ENCODE measurements around the gene ST6GALNAC6.
"Not testable (repeated sequence)": the region's sequence is repeated elsewhere in the genome, so short reads cannot be mapped to it uniquely, and the experiment has no call there.

The ST6GALNAC6 gene

DNA sequence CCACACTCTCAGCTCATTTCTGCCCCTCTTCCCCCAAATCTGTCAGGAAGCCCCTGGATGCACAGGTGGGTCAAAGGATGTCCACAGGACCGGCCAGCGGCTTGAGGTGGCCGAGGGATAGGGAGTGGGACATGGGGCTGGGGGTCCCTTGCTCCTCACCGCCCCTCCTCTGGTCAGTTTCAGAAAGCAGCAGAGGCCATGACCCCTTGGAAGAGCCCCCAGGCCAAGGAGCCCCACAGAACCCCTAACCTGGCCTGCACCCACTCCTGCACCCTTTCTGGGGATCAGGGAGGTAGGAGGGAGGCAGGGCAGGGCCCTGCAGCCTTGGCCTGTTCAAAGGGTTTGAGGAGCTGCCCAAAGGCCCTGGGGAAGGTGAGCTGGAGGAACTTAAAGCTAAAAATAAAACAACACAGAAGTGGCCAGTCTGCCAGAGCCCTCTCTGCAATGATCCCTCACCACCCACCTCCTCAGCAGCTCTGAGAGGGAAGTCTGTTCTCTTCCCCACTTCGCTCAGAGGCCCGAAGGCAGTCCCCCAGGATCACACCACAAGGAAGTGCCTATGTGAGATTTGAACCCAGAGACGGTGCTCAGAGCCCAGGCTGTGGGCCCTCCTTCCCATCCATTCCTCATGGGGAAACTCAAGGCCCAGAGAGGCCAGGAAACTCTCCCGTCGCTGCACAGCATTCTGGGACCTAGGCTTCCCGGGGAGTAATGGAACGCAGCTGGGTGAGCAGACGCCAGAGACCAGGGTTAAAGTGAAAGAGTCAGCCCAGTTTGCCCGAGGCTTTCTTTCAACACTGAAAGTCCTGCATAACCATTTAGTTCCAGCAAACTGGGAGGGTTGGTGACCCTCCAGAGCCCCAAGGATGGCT is 45.9 kb downstream of the ST6GALNAC6 start:
- no peak for DNase-seq

DNA sequence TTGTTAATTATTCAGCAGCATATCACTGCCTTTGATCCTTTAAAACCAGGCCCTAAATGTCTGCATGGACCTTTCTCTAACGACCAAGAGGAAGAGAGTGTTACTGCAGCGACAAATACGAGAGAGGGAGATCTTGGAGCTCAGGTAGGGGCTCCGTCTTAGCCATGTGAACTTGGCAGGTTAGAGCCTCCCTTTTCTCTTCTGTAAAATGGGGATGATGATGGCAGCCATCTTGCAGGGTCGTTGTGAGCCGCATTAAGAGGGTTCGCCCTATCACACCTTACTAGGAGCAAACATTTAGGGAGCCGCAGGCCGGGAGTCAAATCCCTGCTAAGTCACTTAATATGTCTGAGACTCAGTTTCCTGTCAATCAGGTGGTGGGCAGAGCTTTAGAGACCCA is 46.6 kb downstream of the ST6GALNAC6 start:
- DNase-seq, result no peak

DNA sequence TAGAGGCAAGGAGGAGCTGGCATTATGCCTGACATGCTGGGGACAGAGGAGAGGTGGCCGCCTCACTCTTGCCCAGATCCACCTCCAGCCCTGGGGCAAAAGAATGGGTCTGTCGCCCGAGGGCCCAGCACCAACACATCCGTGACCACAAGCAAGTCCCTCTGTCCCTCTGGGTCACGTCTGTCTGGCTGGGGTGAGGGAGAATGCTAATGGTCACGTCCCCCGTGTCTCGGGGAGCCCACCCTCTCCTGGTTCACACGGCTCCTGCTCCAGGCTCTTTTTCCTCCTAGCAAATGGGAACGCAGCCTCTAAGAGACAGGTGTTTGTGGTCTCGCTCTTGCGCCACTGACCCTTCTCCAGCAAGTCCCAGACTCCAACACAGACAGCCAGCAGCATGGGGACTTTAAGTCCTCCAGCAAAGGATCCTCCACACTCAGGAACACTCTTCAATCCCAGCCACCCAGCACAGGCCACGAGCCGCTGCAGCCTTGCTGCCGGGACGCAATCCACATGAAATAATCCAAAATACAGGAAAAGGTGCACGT is 49.0 kb downstream of the ST6GALNAC6 start:
- no peak for DNase-seq

DNA sequence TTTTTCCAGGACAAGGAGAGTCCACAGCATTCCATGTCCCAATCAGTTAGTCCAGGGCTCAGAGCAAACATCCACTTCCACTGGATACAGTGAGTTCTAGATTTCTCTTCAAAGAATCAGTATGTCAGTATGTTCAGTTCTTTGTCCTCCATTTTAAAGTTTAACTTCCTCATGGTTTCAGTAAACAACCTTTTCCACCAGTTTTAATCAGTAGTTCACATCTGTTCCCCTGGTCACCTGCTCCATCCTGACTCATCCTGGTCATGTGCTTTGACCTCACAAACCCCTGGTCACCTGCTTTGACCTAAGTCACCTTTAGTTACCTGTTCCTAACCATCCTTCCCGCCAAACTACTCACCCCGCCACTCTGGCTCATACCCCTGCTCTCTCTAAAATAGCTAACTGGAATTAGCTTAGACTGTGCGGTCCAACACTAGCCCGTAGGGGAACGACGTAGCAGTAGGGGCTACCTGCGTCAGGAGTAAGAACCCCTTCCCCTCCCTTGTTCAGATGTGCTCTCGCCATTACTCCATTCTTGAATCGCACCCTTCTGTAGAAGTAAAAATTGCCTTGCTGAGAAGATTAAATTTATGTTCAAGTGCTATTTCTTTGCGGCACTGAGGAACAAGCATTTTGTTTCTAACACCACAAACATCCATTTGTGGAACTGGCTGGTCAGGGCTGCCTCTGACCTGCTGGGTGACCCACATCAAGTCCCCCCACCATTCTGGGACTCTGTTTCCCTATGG is 50.5 kb downstream of the ST6GALNAC6 start:
- no peak for DNase-seq

DNA sequence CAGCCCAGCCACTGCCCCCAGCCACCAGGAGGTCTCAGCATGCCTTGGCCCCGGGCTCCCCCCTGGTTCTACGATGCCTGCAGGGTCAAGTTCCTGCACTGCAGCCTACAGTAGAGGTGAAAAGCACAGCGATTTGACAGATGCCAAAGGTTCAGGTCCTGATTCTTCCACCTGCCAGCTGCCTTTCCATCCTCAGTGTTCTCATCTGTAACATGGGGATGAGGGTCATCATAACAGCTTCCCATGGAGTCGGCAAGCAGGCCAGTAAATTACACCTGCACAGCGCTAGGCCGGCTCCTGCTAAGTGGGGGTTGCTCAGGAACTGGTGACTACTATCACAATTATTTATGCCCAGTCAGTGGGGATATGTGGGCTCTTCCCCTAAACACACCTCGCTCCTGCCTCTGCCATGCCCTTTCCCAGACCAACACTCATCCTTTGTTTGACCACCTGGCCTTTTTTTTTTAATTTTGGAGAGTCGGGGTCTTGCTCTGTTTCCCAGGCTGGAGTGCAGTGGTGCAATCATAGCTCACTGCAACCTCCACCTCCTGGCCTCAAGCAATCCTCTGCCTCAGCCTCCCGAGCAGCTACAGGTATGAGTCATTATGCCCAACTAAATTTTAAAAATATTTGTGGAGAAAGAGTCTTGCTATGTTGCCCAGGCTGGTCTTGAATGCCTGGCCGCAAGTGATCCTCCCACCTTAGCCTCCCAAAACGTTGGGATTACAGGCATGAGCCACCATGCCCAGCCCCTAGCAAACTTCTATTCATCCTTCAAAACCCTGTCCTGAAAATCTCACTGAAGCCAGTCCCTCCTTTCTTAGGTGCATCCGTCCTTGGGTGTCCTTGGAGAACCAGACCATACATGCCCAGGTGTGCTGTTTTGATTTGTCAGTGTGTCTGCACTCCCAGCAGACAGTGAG is 51.3 kb downstream of the ST6GALNAC6 start:
- DNase-seq, result no peak

DNA sequence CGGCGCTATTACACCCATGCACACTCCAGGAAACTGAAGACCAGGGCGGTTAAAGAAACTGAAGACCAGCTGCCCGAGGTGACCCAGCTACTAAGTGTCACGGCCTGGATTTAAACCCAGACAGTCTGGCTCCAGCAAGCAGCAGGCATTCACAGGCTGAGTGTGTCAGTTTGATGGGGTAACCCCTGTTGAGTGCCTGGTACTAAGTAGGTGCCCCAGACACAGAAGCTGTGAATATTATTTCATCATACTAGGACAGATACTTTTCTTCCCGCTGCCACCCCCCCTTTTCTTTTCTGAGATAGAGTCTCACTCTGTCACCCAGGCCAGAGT is 52.3 kb downstream of the ST6GALNAC6 start:
- DNase-seq, result no peak

DNA sequence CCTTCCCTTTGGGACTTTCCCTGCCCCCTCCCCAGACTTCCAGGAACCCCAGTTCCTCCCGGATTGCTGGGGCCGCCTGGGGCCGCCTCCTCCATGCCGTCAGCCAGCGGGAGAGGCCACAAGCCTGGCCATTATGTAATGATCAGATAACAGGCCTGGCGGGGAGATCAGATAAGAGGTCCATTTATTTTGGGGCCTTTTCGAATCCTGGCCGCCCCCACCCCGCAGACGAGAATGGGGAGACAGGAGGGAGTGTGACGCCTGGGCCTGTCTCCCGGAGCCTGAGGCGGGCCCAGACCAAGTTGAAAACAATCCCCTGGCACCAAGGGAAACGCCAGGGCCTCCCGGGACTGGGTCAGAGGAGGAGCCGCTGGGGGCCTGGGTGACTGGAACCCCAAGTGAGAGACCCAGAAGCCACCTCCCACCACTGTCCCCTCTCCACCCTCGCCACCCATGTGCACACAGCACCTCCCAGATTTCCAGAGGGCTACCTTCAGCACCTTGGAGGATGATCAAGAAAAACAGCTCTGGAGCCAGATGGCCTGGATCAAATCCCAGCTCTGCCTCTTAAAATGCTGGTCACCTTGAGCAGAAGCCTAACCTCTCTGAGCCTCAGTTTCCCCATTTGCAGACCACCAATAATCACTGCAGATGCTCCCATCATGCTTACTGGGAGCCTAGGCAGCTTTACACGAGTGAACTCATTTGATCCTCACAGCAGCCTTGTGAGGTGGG is 52.8 kb downstream of the ST6GALNAC6 start:
- DNase-seq, result no peak

DNA sequence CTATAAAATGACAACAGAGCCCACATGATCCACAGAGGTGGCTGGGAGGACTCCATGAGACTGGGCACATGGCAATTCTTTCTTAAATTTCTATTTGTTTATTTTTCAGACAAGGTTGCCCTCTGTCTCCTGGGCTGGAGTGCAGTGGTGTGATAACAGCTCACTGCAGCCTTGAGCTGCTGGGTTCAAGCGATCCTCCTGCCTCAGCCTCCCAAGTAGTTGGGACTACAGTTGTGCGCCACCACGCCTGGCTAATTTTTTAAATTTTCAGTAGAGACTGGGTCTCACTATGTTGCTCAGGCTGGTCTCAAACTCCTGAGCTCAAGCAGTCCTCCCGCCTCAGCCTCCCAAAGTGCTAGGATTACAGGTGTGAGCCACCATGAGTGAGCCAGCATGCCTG is 53.8 kb downstream of the ST6GALNAC6 start:
- not testable (repeated sequence) for DNase-seq

DNA sequence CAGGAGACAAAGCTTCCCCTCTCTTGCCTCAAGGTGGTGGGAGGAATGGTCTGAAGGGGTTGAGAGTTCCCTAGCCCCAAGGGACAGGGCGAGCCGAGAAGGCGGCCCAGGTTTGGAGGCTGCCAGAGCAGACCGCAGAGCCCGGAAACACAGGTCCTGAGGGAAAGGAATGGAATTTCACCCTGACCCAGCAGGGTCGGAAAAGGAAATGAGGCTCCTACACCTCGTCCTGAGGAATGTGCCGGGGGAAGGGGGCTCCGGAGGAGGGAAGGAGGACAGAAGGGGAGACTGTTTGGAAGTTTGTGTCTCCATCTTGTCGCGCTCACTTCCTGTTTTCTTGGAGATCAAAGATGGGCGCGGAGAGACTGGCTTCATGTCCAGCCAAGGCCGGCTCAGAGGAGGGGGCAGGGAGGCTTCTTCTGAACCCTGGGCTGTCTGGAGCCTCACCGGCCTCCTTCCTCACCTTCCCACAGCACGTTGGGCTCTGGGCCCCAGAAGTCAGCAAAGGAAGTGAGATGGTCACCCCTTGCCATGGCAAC is 54.5 kb downstream of the ST6GALNAC6 start:
- no peak for DNase-seq

DNA sequence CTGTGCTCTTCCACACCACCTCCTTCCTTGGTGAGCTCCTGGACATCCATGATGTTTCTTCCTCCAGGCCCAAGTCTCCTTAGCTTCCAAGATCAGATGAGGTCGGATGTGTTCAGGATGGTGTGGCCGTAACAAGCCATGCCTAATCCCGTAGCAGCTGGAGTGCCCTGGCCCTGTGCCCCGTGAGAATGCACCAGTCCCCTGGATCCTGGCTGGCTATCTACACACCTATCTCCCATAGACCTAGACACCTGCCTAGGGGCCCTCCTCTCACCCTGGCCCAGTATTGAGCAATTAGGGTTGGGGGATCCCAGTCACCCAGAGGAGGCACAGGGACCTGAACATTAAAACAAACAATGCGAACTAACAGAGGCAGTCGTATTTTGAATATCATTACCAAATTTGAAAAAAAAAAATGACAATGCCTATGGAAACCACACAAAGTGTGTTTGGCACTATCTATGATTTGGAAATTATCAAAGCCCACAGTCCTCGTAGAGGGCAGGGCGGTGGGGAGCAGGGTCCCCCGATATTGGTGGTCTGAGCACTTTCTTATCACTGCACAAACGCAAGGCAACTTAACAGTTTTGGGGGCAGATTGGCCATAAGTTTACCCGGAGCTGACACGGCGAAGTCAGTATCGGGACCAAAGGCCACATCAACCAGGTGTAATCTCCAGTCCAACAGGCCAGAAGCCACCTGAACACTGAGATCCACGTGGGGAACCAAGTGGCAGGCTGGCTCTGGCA is 58.1 kb downstream of the ST6GALNAC6 start:
- DNase-seq, result no peak

DNA sequence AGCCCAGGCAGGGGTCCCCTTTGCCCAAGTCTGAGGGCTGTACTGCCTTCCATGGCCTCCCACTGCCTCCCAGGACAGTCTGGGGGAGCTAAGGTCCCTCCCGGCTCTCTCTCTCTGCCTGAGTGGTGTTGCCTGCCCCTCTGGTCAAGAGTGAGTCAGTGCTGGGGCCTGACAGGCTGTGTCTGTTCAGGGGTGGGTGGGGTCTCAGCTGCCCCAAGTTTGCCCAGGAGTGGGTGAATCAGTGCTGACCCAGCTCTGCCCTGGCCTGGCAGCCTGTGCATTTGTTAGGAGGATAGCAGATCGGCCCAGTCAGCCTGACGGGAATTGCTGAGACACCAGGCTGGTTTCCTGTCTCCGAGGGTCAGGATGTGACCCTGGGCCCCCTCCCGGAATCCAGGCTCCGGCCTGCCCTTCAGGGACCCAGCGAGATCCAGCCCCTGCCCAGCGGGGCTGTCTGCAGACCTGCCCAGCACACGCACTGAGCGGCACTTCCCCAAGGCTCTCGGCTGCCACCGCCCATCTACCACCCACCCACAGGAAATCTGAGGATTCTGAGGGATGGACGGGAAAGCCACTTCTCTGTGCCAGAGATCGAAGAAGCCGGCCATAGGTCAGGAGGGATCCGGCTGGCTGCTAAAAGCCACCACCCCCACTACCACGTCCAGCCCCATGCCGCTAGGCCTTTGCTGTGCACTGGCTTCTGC is 60.9 kb downstream of the ST6GALNAC6 start:
- DNase-seq, result no peak

DNA sequence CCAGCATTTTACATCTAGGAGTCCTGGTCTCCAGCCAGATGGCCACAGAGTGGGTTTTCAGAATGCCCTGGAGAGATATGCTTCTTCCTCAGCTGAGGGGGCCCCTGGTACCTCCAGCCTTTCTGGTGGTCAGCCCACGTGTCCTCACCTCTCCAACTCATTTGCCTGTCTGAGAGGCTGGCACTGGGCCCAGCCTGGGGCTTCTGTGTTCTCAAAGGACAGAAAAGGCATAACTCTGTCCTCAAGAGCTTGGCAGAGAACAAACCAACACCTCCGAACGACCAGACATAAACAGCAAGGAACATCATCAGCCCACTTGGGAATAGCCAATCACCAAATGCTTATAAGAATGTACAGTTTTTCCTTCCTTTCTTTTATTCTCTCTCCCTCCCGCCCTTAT is 62.1 kb downstream of the ST6GALNAC6 start:
- DNase-seq, result no peak

DNA sequence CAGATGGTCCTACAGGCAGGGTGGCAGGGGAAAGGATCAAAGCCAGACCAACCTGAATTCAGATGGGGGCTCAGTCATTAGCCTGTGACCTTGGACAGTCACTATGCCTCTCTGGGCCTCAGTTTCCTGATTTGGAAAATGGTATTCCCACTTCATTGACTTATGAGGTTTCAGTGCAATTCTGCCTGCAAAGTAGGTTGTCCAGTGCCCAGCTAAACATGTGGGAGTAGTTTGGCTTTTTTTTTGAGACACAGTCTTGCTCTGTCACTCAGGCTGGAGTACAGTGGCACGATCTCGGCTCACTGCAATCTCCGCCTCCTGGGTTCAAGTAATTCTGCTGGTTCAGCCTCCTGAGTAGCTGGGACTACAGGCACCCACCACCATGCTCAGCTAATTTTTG is 62.8 kb downstream of the ST6GALNAC6 start:
- not testable (repeated sequence) for DNase-seq

DNA sequence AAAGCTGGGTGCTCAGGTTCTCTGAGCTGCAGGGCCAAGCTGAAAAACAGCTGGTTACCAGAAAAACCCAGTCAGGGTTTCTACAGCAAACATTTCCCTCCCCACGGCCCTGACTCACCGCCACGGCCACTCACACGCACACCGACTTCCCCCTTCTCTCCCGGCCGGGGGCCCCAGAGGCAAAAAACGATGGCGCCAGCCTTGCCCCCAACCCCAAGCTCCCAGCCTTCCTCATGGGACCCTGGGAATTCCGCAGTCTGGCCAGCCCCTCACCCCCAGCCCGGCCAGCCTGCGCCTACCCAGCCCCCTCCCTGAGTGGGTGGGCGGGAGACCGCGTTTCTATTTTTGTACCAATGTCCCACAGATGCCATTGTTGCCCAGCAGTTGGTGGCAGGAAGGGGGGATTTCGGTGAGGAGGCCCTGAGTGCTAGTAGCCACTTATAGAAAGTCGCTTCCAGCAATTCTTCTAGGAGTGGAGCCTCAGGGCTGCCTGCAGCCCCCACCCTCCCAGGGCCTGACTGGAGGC is 63.3 kb downstream of the ST6GALNAC6 start:
- no peak for DNase-seq

Measured in activated naive CD4-positive, alpha-beta T cell treated with anti-CD3 and anti-CD28 coated beads, Interleukin-2, amount 50 U/mL, for 16 hours (primary cell).